NCI-H146 treated with DMSO at 0.1 percent for 48 hours (cell line): ENCODE measurements around the gene GPR171.
A peak's percentile ranks its signal among the peaks of the same experiment; 100 is the strongest.

Experiments used
- DNase-seq: peaks from one replicate; lab custom pipeline; 2025; ENCODE audit not compliant: unreplicated experiment; lab: John Stamatoyannopoulos, UW

GPR171 gene

DNA sequence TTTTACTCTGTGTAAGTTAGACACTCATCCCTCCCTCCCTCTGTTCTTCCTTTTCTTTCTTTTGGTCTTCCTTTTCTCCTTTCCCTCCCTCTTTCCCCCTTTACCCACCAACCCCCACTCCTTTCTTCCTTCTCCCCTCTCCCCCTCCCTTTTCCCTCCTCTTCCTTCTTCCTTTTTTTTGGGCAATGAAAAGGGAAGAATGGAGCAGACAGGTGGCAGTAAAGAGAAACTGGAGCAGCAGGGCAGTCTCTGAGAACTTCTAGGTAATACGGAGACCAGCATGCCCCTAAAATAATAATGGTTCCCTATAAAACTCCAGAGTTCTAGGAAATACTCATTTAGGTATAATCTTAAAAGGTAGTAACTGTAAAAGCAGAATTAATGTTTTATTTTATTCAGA, 11.4 kb upstream of the GPR171 start:
- no peak for DNase-seq

DNA sequence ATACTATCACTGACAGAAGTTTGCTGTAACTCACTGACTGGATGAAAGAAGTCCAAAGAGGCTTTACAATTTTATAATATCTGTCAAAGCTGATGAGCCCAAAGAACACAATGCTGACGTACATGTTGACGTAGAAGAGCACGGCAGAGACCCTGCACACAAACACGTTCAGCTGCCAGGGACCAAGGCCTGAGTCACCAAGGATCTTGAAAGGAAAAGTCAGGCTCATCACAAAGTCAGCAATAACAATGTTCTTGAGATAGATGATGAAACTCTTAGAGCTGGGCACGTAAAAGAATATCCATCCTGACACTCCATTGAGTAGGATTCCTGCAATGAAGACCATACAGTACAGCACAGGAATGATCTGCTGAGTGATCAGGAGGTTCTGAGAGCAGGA, 10.9 kb upstream of the GPR171 start:
- DNase-seq: no peak

DNA sequence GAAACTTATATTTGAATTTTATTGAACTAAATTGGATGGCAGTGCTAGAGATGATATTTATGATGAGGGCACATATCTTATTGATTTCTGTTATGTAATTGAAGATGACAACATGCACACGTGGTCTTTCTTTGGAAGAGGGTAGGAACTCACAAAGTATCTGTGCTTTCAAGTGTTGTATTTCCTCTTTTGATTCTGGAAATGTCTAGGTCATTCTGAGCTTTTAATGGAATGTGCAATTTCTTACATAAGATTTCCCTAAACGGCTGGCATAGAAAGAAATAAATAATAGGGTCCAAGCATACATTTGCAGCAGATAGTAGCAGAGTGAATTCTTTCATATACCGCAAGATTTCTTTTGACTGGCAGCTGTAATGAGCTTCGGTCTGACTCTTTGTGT, 10.1 kb upstream of the GPR171 start:
- DNase-seq: no peak

DNA sequence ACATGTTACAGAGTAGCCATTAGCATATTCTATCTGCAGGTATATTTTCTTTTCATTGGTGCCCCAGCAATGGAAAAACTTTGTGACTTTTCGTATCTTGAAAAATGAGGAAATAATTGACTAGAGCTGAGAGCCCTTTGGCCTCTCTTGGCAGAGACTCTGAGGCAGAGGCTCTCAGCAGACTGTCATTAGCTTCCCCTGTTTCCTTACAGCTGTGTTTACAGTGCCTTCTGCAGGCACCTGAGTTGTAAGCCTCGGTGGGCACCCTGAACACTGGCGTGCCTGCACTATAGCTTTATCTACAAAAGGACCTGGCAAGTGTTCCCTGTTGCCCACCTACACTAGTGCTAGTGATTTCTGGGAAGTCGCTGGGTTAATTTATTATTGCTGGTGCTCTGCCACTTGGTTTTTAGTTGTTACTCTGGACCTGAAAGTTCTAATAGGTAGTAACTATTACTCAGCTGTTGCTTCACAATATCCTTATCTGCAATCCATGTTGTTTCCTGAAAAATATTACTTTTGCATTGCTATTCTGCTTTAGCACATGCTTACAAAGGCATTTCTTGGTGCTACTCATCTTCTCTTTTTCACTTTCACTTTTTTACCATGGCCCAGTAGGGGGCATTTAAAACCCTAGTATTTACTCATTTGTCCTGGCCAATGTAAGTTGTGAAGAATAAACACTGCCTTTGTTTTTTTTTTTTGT, 7.8 kb upstream of the GPR171 start:
- peak; percentile 35 for DNase-seq

DNA sequence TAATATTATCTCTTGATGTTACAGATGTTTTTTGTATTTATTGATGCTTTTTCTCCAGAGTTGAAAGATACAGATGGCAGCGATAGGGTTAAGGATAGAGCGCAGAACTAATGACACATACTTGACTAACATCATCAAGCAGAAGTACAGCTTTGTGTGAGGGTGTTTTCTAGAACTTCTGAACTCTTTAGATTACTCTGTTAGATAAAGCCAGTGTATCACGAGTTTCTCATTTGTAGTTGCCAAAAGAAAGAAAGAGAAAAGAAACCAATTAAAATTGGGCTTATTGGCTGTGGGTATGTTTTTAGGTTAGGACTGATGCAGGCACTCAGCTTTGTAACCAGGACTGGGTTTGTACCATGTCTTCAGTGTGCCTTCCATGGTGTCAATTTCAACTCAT, 6.6 kb upstream of the GPR171 start:
- DNase-seq: no peak

DNA sequence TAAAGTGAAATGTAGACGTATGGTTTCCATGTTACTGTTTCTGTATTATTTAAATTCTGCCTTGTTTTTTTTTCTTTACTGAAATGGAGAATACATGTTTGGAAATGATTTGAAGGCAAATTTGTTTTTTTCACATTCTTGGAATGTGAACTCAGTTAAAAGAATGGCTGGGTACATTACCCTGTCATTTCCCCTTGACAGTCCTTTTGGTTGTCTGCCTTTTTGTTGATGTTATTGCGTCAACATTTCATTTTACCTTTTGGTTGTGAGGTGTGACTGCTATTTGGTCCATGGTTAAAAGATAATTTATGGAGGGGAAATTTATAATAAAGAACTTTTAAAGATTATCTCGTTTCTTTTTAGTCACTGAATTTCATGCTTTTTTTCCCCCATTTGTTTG, 3.2 kb upstream of the GPR171 start:
- no peak for DNase-seq

DNA sequence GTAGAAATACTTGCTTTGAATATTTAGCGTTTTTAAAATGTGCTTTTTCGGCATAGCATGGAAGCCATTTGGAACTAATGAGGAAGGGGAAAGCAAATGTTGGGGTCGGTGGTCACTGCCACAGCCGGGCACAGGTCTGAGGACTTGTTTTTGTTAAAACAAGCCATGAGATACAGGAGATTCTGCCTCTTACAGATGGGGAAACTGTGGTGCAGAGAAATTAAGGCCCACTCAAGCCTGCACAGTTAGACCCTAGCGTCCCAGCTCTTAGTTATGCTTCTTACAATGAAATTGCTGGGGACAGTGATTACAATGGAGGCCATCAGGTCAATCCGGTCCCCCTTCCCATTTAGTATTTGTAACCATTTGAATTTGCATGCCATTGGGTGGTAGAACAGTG, 2.5 kb upstream of the GPR171 start:
- no peak for DNase-seq

DNA sequence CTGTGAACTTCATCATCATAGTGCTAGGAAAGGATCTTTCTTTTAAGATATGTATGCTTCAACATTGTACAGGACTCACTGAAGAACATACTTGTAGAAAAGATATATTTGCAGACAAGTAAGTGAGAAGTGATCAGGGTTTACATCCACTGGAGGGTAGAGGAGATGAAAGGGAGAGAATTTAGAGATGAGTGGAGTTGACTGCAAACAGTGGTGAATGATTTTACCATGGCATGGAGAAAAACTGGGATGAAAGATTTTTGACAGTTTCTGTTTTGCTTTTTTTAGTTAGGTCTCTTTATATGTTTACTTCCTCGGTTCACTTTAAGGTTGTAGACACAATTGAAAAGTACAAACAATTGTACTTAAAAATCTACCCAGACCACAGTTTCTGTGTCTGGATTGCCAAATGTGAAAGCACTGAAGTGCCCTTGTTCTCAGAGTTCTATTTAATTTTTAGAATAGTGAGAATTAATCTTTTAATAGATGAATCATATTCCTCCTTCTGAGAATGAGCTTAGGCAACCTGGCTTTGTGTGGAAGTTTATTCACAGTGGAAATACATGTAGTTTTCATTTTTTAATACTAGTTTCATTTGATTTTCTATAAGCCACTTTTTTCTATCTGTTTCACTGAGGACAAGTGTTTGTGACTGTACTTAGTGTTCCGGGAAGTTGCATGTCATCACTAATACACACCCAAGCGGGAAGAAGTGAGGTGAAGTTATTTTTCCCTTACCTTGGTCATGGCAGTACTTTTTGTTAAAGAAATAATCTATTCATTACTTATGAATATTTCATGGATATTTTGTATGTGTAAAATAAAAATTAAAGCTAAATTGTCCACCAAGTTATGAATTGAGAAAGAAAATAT, 1.8 kb upstream of the GPR171 start:
- DNase-seq: no peak

DNA sequence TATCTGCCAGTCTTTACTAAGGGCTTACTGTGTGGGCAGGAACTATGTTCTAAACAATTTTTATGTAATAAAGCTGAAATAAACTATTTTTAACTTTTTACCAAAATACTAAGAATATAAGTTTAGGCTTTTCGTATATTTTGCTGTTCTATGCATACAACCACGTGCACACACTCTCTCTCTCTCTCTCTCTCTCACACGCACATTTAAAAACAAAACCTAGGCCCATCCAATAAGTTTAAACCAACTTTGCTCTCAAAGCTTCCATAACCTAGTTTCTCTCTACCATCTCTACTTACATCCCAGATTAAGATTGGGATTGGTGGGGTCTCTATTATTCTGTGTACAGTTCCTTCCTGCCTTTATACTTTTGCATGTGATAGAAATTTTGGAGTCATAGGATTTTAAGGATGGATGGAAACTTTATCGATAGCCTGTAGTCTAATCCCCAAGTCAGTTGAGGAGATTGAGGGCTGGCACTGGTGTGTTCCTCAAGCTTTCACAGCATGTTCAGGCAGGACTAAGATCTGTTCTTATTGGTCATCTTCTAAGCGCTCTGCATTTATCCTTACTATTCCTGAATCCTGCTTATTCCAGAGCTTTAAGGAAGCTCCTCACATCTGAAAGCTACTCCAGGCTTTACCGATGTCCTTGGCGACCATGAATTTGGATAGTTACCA, 1.8 kb downstream of the GPR171 start:
- DNase-seq: no peak

DNA sequence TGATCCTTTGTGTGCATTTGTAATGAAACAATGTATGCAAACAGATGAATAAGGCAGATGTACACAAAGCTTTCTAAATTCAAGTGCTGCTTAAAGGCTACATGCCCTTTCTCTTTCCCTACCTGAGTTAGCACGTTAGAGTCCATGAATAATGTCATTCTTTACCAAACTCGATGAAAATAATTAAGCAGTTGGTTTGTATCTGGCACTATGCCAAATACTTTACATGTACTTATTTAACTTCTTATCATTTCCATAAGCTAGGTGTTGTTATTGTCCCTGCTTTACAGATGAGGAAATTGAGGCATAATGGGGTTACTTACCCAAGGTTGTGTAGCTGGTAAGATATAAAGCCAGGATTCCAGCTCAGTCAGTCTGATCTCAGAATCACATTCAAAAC, 2.4 kb downstream of the GPR171 start:
- DNase-seq: no peak

DNA sequence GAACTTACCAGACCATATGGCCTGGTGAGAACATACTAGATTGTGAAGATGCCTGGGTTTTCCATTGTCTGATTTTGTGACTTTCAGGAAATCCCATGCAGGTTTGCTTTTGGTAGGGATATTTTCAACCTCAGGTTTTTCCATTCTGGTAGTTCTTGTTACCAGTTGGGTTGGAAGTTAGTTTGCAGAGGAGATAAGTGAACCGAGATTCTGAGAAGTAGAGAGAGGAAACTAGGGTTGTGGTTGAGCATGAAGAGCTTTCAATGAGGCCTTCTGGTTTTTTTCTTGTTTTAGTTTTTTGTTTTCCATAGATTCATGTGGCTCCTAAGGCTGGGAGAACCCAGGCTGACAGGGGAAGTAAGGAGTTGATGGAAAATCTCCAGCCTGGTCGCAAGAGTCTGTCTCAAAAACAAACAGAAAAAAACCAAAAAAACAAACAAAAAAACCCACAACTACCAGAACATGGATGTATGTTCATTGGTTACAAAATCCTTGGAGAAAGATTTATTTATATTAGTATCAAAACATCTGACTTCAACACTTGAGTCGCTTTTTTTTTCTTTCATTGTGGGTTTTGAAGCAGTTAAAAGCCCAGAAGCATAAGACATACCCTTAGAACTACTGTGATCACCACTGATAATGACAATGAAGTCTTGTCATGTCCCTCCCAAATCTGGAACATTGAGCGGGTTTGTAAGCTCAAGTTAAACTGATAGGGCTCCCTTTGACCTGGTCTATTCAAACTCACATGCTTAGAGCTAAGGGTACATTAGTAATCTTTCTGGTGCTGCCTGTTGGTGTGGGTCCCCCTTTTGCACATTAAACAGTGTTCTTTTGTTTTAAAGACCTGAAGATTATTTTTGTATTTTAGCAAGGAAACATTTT, 3.2 kb downstream of the GPR171 start:
- DNase-seq: no peak

DNA sequence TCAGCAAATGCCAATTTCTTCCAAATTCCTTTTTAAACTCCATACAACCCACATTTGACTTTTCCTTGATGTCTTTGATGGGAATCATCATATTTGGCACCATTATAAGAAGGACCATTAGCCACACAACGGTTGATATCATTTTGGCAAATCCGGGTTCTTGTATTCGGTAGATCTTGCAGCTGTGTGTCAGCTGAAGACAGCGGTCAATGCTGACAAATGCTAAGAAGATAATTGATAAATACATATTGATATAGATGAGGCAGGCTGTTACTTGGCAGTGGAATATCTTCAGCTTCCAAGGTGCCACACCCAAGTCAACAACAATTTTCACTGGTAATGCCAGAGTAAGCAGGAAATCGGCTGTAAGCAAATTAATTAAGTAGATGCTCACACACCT, 4.2 kb downstream of the GPR171 start:
- DNase-seq: peak; percentile 26

DNA sequence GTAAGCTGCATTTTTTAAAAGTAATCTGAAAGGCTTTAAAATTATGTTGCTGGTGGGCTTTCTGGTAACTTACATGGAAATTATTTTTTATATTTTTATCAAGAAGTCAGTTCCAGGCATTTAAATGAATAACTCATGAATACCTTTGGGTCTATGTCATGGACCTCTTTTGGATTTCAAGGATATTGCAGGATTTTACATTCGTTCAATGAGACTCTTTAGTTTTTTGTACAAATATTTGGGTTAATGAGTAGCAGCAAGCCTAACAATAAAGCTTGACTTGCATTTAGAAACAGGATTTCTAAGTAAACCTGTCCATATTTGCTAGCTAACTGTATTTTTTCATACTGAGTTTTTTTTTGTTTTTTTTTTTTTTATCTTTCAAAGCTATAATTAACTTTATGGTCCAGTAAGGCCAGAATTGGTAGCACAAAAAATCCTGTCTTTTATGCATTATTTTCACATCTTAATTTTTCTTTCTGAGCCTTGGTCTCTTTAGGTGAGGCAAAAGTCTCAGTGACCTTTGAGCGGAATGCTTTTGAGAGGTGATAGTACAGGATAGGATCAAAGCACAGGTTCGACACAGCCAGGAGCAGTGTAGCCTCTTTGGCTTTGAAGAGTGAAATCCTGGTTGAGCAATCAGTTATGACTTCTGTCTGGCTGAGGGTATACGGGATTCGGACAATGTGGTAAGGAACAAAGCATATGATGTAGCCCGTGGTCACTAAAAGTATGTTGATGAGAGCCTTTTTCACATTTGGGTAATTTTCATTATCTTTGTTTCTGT, 4.8 kb downstream of the GPR171 start:
- no peak for DNase-seq

DNA sequence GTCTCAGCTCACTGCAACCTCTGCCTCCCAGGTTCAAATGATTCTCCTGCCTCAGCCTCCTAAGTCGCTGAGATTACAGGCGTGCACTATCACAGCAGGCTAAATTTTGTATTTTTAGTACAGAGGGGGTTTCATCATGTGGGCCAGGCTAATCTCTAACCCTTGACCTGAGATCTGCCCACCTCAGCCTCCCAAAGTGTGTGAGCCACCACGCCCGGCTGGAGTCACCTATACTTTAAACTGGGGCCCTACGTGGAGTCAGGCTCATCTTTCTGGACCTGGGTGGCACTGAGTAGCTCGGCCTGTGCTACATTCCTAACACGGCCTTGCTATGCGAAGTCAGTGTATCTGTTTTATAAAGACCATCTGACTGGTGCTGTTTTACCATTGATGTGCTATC, 5.8 kb downstream of the GPR171 start:
- no peak for DNase-seq

DNA sequence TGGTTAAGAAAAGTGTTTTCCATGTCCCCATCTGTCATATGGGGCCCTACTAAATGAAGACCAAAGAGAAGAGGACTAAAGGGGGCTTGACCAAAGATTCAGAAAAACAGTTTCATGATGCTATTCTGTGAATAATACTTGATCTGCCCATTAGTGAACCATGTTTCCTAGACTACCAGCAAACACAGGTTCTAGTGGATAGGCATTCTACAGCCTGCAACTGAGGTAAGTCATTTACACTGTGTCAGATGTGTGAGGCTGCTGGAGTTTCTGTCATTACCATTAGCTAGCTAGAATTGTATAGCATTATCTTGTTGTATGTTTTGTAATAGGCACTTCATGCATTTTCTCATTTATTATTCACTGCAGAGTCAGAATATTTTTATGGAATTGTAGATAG, 6.6 kb downstream of the GPR171 start:
- DNase-seq: no peak

DNA sequence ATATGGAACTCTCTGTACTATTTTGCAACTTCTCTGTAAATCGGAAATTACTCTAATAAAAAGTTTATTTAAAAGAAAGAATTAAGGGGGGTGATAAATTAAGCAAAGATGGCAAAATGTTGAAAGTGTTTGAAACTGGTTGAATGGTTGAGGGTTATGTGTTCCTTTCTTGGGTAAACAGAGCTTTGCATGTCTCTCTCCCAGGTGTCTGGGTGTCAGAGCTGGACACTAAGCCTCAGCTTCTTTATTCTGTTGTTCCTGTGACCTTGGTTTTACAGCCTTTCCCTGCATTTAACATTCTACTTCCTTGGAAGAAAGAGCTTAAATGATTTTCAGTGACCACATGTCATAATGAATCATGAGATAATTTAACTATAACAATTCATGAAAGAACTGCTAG, 7.2 kb downstream of the GPR171 start:
- no peak for DNase-seq

DNA sequence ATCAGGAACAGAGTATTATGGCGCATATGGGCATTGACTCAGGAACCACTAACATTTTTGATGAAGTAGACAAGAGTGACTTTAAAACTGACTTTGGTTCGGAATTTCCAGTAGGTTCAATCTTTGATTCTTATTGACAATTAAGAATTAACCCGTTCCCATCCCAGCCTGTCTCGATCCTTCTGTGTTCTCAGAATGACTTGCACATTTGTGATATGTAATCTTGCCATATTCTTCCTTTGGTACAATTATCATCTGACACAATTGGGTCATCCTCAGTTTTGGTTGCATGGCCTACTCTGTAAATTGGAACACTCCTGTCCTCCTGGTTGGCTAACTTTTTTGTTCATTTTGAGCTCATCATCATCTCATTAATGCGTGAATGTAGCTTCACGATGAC, 10.5 kb downstream of the GPR171 start:
- no peak for DNase-seq

DNA sequence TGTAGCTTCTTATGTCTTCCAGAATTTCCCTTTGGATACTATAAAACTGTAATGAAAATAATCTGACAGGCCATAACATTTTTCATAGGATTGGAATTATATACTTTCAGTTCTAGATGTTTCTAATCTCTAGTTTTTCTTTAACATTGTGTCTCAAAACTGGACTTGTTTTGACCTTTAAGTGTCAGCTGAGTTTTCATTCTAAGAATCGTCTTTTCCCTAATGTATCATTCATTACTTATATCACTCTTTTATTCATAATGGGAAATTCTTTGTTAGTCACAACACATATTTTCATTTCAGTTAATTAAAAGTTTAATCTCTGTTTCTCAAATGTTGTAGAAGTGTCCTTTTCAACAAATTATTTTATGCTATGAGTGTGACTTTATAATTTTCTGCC, 11.9 kb downstream of the GPR171 start:
- DNase-seq: no peak

DNA sequence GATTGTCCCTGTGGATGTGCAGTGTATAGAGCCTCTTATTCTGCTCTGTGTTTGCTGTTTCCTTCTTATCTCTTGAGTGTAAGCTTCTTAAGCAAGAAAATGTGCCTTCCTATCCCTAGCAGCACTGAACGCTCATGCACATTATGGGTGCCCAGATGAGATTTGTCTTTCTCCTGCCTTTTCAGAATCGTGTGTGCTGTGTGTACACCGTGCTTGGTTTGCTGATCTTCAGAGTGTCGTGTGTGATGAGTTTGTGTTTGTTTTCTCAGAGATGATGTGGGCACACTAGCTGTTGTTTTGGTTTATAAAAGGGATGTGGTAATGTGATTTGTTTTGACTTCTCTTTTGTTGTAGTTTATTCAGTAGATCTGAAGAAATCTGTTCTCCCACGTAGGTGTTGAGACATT, 19.7 kb downstream of the GPR171 start:
- no peak for DNase-seq

DNA sequence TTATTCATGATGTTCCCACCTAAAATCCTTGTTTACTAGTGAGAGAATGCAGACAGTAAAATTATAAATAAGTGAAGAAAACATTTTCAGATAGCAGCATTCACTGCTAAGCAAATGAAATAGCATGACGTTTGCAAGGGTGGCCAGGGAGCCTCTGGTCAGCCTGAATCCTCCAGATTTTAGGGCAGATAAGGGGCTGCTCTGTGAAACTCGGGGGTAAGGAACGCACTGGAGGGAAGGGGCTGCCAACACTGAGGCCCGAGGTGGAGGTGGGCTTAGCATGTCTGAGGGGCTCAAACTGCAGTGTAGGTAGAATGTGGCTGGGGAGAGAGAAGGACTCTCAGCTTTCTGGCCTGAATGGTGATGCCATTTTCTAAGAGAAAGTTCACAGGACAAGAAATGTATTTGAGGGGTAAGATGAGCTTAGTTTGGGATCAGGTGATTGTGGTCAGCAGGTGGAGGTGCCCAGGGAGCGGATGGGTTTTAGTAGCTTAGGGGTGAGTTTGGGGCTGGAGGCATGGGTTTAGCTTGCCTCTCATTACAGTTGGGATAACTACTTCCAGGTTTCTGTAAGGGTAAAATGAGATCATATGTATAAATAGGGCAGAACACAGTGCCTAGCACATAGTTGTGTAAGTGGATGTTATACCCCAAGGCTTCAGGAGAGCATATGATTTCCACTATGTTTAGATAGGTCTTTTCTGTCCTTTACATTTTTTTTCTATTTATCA, 20.5 kb downstream of the GPR171 start:
- no peak for DNase-seq
